Right lobe of liver (tissue), 4 donors: ENCODE data around the gene KLHL25.

Source experiments
- CTCF ChIP-seq, 4 donors: fragments of 200-600 bp in 3 of 4; fragments of 450-650 bp in 1 of 4; IDR thresholded peaks; one replicate each; pipeline versions ENCODE4 v1.5.1 to v1.8.0; 2016 to 2022; ENCODE audit warnings: antibody characterized with exemption in 4 of 4, mild to moderate bottlenecking in 2 of 4
- POLR2A ChIP-seq: fragments of 450-650 bp; IDR thresholded peaks from one replicate; pipeline ENCODE4 v1.6.1; 2017; ENCODE audit warnings: antibody characterized with exemption, mild to moderate bottlenecking
- donor health status: DM: no; HTN: no; CAD: no.
- donor health status: DM: no; HTN: no; CAD: no.
- donor health status: DM: no; HTN: yes; CAD: no.

- TF ChIP-seq CTCF (IDR thresholded peaks at IDR 0.05) (no peak), POLR2A (no peak)
Measured at GRCh38 chr15:85753261-85753660, 41.5 kb downstream of the KLHL25 start.
